Liver (tissue), 9 donors: ENCODE results near the gene ITGB4. TPM values are rescaled to one million over a fixed set of nuclear protein-coding genes. Genes with fewer than 3 reads are reported as not detected.
A peak's percentile ranks its signal among the peaks of the same experiment; 100 is the strongest.

Experiments used
- DNase-seq: peaks from one replicate; pipeline ENCODE4 v3.0.0-alpha.2; 2017; ENCODE audit warnings: low spot score
- H3K27ac ChIP-seq, 2 donors: one replicate each; pipeline ENCODE4 v1.7.0; 2013; ENCODE audit warnings: inconsistent platforms in 2 of 2, low read length in 2 of 2, control low read depth in 1 of 2, low read depth in 1 of 2, mild to moderate bottlenecking in 1 of 2
- H3K27me3 ChIP-seq, 4 donors: one replicate each; pipeline versions ENCODE4 v1.6.1 to v1.7.0; 2013; ENCODE audit warnings: low read length in 3 of 4, inconsistent platforms in 1 of 4, mild to moderate bottlenecking in 1 of 4, moderate library complexity in 1 of 4; ENCODE audit not compliant: control insufficient read depth in 4 of 4, insufficient read depth in 4 of 4
- H3K36me3 ChIP-seq, 4 donors: one replicate each; pipeline versions ENCODE4 v1.6.1 to v1.7.0; 2013; ENCODE audit warnings: low read length in 3 of 4, mild to moderate bottlenecking in 3 of 4, low read depth in 1 of 4, moderate library complexity in 1 of 4; ENCODE audit not compliant: control insufficient read depth in 4 of 4, insufficient read depth in 3 of 4
- H3K4me1 ChIP-seq, 4 donors: one replicate each; pipeline versions ENCODE4 v1.6.1 to v1.7.0; 2013; ENCODE audit warnings: low read length in 3 of 4, mild to moderate bottlenecking in 3 of 4, moderate library complexity in 1 of 4; ENCODE audit not compliant: control insufficient read depth in 4 of 4, insufficient read depth in 4 of 4
- H3K4me3 ChIP-seq, 3 donors: one replicate each; pipeline versions ENCODE4 v1.6.1 to v1.7.0; 2013; ENCODE audit warnings: low read length in 3 of 3, control low read depth in 1 of 3, low read depth in 1 of 3, mild to moderate bottlenecking in 1 of 3
- H3K9ac ChIP-seq, 2 donors: one replicate each; pipeline ENCODE4 v1.7.0; 2013; ENCODE audit warnings: low read length in 2 of 2, mild to moderate bottlenecking in 2 of 2, moderate library complexity in 2 of 2, control low read depth in 1 of 2, low read depth in 1 of 2
- H3K9me3 ChIP-seq, 4 donors: one replicate each; pipeline versions ENCODE4 v1.6.1 to v1.7.0; 2013; ENCODE audit warnings: low read length in 3 of 4; ENCODE audit not compliant: control insufficient read depth in 4 of 4
- EGR1 ChIP-seq, 2 donors: IDR thresholded peaks; 2 replicates each; pipeline ENCODE4 v1.6.1; 2016 to 2018; ENCODE audit warnings: antibody characterized with exemption in 2 of 2, low read depth in 2 of 2
- FOXA1 ChIP-seq: IDR thresholded peaks from 2 replicates; pipeline ENCODE4 v1.6.1; 2016; ENCODE audit warnings: antibody characterized with exemption
- FOXA2 ChIP-seq: IDR thresholded peaks from 2 replicates; pipeline ENCODE4 v1.6.1; 2016; ENCODE audit warnings: antibody characterized with exemption
- GABPA ChIP-seq, 2 donors: IDR thresholded peaks in 1 of 2; conservative IDR thresholded peaks in 1 of 2; 2 replicates each; pipeline ENCODE4 v1.6.1; 2016; ENCODE audit warnings: antibody characterized with exemption in 2 of 2, mild to moderate bottlenecking in 1 of 2, moderate library complexity in 1 of 2
- HNF4A ChIP-seq, 2 donors: conservative IDR thresholded peaks; 2 replicates each; pipeline ENCODE4 v1.6.1; 2016; ENCODE audit warnings: antibody characterized with exemption in 2 of 2, mild to moderate bottlenecking in 2 of 2
- HNF4G ChIP-seq: IDR thresholded peaks from 2 replicates; pipeline ENCODE4 v1.6.1; 2016; ENCODE audit warnings: antibody characterized with exemption
- JUND ChIP-seq, 2 donors: IDR thresholded peaks; 2 replicates each; pipeline ENCODE4 v1.6.1; 2016; ENCODE audit warnings: antibody characterized with exemption in 2 of 2
- NR2F2 ChIP-seq: IDR thresholded peaks from 2 replicates; pipeline ENCODE4 v1.6.1; 2016; ENCODE audit warnings: antibody characterized with exemption
- RAD21 ChIP-seq, 2 donors: IDR thresholded peaks; 2 replicates each; pipeline ENCODE4 v1.6.1; 2016; ENCODE audit warnings: antibody characterized with exemption in 2 of 2, mild to moderate bottlenecking in 2 of 2
- RXRA ChIP-seq, 2 donors: IDR thresholded peaks; 2 replicates each; pipeline ENCODE4 v1.6.1; 2017 to 2018; ENCODE audit warnings: antibody characterized with exemption in 2 of 2, mild to moderate bottlenecking in 1 of 2
- SP1 ChIP-seq: IDR thresholded peaks from 2 replicates; pipeline ENCODE4 v1.6.1; 2018; ENCODE audit warnings: antibody characterized with exemption, mild to moderate bottlenecking
- TAF1 ChIP-seq: conservative IDR thresholded peaks from 2 replicates; pipeline ENCODE4 v1.6.1; 2016; ENCODE audit warnings: antibody characterized with exemption, mild to moderate bottlenecking
- YY1 ChIP-seq: IDR thresholded peaks from 2 replicates; pipeline ENCODE4 v1.6.1; 2016; ENCODE audit warnings: antibody characterized with exemption, mild to moderate bottlenecking
- WGBS: extraction: QIAGEN DNeasy Blood & Tissue Kit; methylation state at CpG from one replicate; pipeline ENCODE4 v1.1.7; 2013; 5-methylcytosine and 5-hydroxymethylcytosine counted together
- polyA plus RNA-seq, 2 donors: library from polyadenylated mRNA; stranded (reverse) in 1 of 2; unstranded in 1 of 2; fragments of 200-250 nt in 1 of 2; fragments of >200 nt in 1 of 2; fragmentation: Nextera tagmentation in 1 of 2; extraction: Ambion mirVana in 1 of 2; gene quantifications; one replicate each; pipeline versions ENCODE4 v1.2.1 to v1.2.3, GENCODE V29; 2013 to 2015
- total RNA-seq, 2 donors: library from RNA; depleted of rRNA; stranded (reverse); fragments of >200 nt; gene quantifications; one replicate each; pipeline ENCODE4 v1.2.3, GENCODE V29; 2014
- TF ChIP-seq, protein P1 (sequence below): IDR thresholded peaks from 2 replicates; pipeline ENCODE4 v1.6.1; 2016; ENCODE audit warnings: antibody characterized with exemption
- TF ChIP-seq, protein P2 (sequence below): IDR thresholded peaks from 2 replicates; pipeline ENCODE4 v1.6.1; 2016; ENCODE audit warnings: antibody characterized with exemption
- TF ChIP-seq, protein P3 (sequence below): IDR thresholded peaks from 2 replicates; pipeline ENCODE4 v1.6.1; 2016; ENCODE audit warnings: antibody characterized with exemption, mild to moderate bottlenecking
- TF ChIP-seq, protein P4 (sequence below): IDR thresholded peaks from 2 replicates; pipeline ENCODE4 v1.6.1; 2016; ENCODE audit warnings: antibody characterized with exemption
- TF ChIP-seq, protein P5 (sequence below): fragments of 150-350 bp; IDR thresholded peaks from 2 replicates; pipeline ENCODE4 v1.5.1; 2017; ENCODE audit warnings: improper control_type of control experiment, low read depth, low read length; ENCODE audit not compliant: missing input control
- donor health status: healthy.
- donor health status: healthy.
- donor health status: healthy.
- donor health status: healthy.
- donor health status: healthy.

The ITGB4 gene
- total and polyA plus RNA-seq, 4 donors, result 0.42 to 1.4 (median 1.3) TPM

DNA sequence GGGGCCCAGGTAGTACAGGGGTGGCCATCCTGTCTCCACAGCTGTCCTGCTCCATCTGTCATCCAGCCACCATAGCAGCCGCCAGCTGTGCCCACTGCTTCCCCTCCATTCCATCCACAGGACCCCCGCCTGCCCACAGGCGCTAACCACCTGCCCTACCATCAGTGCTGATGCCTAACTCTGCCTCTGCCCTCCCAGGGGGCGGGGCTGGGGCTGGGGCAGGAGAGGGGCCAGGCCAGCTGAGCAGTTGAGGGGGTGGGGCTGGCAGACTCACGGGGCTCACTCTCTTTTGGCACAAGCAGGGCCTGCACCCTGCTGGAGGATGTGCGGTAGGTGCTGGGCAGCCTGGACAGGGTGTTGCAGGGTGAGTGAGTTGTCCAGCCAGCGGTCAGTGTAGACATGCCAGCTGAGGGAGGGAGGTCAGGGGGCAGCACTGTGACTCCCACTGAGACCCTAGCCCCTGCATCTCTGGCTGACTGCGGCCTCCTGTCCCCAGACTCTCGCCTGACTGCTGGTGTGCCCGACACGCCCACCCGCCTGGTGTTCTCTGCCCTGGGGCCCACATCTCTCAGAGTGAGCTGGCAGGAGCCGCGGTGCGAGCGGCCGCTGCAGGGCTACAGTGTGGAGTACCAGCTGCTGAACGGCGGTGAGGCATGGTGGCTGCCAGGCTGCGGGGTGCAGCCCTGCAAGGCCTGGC lies 34.1 kb downstream of the ITGB4 start:
- TF ChIP-seq NR2F2 (no peak), RAD21 (IDR thresholded peaks at IDR 0.05) (peak in 1 of 2 donors; percentile 30), HNF4G (no peak), YY1 (no peak), HNF4A (conservative IDR thresholded peaks at IDR 0.05) (no peak)
- TF ChIP-seq, protein P1, sequence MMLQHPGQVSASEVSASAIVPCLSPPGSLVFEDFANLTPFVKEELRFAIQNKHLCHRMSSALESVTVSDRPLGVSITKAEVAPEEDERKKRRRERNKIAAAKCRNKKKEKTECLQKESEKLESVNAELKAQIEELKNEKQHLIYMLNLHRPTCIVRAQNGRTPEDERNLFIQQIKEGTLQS, result no peak
- H3K27ac ChIP-seq, result peak overlapping the region in 1 of 2 donors; percentile 83
- DNase-seq, result no peak
- peaks cover 8 to 33% (median 16%) of the 10 kb centered on the region in 4 donors for H3K4me1 ChIP-seq
- H3K4me3 ChIP-seq, result no peak overlapping the region
- 81% methylated on average over 20 of the region's 20 CpGs for WGBS
- no peaks in the 10 kb centered on the region for H3K9me3 ChIP-seq
- H3K36me3 ChIP-seq, result peaks cover 0 to 15% (median 2%) of the 10 kb centered on the region in 4 donors
- no peak overlapping the region for H3K9ac ChIP-seq
- H3K27me3 ChIP-seq, result no peaks in the 10 kb centered on the region

DNA sequence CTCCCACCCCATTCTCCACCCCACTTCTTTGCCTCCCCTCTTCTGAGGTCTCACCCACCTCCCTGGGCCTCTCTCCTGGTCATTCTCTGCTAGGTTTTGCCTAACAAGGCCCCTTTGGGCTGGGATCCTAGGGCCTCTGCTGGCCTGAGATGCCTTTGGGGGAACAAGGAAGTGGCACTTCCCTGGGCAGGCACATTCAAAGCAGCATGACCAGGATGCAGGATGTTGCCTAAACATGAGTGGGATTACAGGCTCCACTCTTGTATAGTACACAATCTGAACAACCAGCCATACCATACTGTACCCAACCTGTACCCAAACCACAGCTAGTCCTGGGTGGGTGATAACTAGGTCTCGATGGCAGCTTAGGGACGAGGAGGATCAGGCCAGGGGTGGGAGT lies 34.7 kb downstream of the ITGB4 start:
- Histone ChIP-seq H3K4me1 (peaks cover 8 to 33% (median 17%) of the 10 kb centered on the region in 4 donors), H3K36me3 (peaks cover 0 to 15% (median 2%) of the 10 kb centered on the region in 4 donors)

More for the DNA sequence above, 34.7 kb downstream of the ITGB4 start:
- Histone ChIP-seq H3K27me3 (no peaks in the 10 kb centered on the region), H3K27ac (no peak overlapping the region), H3K9me3 (no peaks in the 10 kb centered on the region), H3K4me3 (no peak overlapping the region), H3K9ac (no peak overlapping the region)
- no peak for DNase-seq
- 94% methylated on average over 2 of the region's 2 CpGs for whole genome bisulfite sequencing
- TF ChIP-seq HNF4A (conservative IDR thresholded peaks at IDR 0.05) (no peak), EGR1 (IDR thresholded peaks at IDR 0.05; ENCODE audit: low read depth in 2 of 2) (no peak), RXRA (IDR thresholded peaks at IDR 0.05) (no peak), TAF1 (no peak), FOXA2 (no peak), FOXA1 (no peak), GABPA (IDR thresholded peaks at IDR 0.05 in 1 of 2, conservative IDR thresholded peaks at IDR 0.05 in 1 of 2) (no peak), HNF4G (no peak), YY1 (no peak), JUND (IDR thresholded peaks at IDR 0.05) (no peak), NR2F2 (no peak), SP1 (no peak), RAD21 (IDR thresholded peaks at IDR 0.05) (no peak)
- TF ChIP-seq, protein P1, result no peak
- TF ChIP-seq, protein P2, sequence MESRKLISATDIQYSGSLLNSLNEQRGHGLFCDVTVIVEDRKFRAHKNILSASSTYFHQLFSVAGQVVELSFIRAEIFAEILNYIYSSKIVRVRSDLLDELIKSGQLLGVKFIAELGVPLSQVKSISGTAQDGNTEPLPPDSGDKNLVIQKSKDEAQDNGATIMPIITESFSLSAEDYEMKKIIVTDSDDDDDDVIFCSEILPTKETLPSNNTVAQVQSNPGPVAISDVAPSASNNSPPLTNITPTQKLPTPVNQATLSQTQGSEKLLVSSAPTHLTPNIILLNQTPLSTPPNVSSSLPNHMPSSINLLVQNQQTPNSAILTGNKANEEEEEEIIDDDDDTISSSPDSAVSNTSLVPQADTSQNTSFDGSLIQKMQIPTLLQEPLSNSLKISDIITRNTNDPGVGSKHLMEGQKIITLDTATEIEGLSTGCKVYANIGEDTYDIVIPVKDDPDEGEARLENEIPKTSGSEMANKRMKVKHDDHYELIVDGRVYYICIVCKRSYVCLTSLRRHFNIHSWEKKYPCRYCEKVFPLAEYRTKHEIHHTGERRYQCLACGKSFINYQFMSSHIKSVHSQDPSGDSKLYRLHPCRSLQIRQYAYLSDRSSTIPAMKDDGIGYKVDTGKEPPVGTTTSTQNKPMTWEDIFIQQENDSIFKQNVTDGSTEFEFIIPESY, result no peak
- TF ChIP-seq, protein P3, sequence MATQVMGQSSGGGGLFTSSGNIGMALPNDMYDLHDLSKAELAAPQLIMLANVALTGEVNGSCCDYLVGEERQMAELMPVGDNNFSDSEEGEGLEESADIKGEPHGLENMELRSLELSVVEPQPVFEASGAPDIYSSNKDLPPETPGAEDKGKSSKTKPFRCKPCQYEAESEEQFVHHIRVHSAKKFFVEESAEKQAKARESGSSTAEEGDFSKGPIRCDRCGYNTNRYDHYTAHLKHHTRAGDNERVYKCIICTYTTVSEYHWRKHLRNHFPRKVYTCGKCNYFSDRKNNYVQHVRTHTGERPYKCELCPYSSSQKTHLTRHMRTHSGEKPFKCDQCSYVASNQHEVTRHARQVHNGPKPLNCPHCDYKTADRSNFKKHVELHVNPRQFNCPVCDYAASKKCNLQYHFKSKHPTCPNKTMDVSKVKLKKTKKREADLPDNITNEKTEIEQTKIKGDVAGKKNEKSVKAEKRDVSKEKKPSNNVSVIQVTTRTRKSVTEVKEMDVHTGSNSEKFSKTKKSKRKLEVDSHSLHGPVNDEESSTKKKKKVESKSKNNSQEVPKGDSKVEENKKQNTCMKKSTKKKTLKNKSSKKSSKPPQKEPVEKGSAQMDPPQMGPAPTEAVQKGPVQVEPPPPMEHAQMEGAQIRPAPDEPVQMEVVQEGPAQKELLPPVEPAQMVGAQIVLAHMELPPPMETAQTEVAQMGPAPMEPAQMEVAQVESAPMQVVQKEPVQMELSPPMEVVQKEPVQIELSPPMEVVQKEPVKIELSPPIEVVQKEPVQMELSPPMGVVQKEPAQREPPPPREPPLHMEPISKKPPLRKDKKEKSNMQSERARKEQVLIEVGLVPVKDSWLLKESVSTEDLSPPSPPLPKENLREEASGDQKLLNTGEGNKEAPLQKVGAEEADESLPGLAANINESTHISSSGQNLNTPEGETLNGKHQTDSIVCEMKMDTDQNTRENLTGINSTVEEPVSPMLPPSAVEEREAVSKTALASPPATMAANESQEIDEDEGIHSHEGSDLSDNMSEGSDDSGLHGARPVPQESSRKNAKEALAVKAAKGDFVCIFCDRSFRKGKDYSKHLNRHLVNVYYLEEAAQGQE, result no peak
- TF ChIP-seq, protein P4, sequence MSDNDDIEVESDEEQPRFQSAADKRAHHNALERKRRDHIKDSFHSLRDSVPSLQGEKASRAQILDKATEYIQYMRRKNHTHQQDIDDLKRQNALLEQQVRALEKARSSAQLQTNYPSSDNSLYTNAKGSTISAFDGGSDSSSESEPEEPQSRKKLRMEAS, result no peak
- TF ChIP-seq, protein P5, sequence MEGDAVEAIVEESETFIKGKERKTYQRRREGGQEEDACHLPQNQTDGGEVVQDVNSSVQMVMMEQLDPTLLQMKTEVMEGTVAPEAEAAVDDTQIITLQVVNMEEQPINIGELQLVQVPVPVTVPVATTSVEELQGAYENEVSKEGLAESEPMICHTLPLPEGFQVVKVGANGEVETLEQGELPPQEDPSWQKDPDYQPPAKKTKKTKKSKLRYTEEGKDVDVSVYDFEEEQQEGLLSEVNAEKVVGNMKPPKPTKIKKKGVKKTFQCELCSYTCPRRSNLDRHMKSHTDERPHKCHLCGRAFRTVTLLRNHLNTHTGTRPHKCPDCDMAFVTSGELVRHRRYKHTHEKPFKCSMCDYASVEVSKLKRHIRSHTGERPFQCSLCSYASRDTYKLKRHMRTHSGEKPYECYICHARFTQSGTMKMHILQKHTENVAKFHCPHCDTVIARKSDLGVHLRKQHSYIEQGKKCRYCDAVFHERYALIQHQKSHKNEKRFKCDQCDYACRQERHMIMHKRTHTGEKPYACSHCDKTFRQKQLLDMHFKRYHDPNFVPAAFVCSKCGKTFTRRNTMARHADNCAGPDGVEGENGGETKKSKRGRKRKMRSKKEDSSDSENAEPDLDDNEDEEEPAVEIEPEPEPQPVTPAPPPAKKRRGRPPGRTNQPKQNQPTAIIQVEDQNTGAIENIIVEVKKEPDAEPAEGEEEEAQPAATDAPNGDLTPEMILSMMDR, result no peak
